Measurements from ENCODE around the gene AFAP1.

Gene AFAP1

DNA sequence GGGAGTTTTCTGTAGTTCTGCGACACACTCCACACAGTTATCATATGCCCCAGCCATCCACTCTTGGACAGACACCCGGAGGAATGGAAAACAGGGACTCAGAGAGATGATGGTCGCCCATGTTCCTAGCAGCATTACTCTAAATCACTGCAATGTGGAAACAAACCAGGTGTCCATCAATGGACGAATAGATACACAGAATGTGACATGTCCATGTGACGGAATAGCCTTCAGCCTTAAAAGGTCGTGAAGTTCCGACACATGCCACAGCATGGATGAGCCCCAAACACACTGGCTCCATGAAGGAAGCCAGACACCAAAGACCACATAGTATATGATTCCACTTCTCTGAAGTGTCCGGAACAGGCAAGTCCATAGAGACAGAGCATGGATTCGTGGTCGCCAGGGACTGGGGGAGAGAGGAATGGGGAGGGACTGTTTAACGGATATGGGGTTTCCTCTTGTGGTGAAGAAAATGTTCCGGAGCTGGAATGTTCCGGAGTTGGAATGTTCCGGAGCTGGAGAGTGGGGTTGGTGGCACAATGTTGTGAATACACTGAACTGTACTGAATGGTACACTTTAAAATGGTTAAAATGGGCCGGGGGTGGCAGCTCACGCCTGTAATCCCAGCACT, 28.7 kb upstream of the AFAP1 start:
- no peak for DNase-seq (ENCODE audit: low spot score)

- DNase-seq (ENCODE audit: low spot score) = no peak
Measured at GRCh38 chr4:7967501-7968261, 28.0 kb upstream of the AFAP1 start.

DNA sequence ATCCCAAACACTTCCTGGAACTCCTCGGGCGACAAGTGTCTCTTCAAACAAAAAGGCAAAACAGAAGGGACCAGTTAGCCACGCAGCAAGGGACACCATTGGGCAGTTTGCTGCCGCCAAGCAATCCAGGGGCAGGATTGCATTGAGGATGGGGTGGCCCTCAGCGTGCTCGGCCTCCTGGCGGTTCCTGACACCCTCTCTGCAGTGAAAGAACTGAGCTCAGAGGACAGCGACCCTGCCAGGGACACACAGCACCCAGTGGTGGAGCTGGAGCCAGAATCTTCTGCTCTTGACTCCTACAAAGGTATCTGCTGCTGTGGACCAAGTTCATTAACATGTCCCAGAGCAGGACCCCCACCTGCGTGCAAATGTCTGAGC, 27.4 kb upstream of the AFAP1 start:
- no peak for DNase-seq (ENCODE audit: low spot score)

DNA sequence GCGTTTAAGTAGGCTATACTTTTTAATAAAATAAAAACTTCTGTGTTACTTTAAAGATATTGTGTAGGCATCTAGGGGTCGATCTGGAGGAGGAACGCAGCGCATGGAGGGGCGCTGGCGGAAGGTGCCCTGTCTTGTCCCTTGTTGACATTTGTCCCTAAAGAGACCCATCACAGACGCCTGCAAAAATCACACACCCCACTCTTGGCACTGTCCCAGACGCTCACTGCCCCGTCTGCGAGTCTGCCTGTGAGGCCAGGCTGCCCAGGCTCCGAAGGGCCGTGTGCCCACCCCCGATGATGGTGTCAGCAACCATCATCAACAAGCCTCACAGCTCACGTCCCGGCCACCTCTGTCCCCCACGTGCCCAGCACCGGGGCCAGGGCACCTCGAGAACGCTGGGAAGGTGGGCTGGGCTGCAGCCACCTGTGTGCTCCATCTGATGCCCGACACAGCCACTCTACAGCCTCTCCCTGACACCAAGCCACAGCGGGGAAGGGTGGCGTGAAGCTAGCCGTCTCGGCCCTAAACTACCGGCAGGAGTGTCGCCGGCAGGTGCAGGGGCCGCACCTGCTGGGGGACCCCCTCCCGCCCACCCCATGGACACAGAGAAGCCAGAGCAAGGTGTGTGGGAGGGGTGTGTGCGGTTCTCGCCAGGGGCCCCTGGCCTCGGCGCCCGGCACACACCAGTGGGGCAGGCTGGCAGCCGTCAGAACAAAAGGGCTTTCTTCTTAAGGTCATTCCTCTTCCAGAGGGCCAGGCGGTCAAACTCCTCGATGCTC, 26.8 kb upstream of the AFAP1 start:
- DNase-seq (ENCODE audit: low spot score) = no peak

DNA sequence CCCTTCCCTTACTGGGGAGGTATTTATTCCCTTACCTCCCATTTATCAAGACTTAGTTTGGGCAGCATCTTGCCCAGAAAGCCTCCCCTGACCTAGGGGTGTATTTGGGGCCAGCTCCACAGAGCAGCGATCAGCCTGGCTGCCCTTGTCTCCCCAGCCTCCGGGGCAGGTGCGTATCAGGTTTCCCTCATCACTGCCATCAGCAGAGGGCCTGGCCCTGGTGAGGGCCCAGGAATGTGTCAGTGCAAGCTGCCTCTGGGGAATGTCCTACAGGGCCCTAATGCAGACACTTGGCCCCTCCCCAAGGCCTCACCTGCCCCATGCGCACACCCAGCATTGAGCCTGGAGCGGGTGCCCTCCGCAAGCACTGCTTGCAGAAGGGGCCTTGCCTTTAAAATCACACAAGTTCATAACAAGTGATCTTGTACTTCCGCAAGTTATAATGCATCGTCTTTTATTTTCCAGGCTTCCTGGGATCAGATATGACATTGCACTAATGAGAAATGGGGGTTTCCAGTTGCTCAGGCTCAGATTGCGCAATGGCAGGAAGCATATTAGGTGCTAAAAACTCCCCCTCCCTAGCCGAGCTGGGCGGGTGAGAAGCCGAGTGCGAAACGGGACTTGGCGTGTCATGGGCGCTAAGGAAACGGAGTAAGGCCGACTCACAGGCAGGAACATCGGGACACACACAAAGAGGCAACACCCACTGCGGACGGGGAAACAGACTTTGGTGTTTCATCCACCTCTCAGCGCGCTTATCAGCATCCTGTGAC, 25.4 kb upstream of the AFAP1 start:
- no peak for DNase-seq (ENCODE audit: low spot score)

DNA sequence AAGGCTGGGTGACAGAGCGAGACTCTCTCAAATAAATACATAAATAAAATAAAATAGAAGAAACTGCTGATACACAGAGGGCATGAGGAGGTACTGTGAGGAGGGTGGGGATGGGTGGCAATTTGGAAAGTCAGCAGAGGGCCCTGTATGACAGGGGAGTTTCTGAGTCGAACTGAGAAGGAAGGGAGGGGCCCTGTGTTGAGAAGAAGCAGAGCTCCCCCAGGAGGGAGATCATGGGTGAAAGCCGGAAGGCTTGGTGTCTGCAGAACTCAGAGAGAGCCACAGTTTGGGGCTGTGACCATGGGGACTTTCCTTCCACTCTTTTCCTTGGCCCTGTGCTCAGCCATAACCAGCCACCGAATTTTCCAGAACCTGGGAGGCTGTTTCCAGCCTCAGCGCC, 24.8 kb upstream of the AFAP1 start:
- no peak for DNase-seq (ENCODE audit: low spot score)

- no peak for DNase-seq (ENCODE audit: low spot score)
Measured at GRCh38 chr4:7963691-7964090, 24.0 kb upstream of the AFAP1 start.

GRCh38 chr4:7962609-7963508, 23.2 kb upstream of the AFAP1 start:
- no peak for DNase-seq (ENCODE audit: low spot score)

DNA sequence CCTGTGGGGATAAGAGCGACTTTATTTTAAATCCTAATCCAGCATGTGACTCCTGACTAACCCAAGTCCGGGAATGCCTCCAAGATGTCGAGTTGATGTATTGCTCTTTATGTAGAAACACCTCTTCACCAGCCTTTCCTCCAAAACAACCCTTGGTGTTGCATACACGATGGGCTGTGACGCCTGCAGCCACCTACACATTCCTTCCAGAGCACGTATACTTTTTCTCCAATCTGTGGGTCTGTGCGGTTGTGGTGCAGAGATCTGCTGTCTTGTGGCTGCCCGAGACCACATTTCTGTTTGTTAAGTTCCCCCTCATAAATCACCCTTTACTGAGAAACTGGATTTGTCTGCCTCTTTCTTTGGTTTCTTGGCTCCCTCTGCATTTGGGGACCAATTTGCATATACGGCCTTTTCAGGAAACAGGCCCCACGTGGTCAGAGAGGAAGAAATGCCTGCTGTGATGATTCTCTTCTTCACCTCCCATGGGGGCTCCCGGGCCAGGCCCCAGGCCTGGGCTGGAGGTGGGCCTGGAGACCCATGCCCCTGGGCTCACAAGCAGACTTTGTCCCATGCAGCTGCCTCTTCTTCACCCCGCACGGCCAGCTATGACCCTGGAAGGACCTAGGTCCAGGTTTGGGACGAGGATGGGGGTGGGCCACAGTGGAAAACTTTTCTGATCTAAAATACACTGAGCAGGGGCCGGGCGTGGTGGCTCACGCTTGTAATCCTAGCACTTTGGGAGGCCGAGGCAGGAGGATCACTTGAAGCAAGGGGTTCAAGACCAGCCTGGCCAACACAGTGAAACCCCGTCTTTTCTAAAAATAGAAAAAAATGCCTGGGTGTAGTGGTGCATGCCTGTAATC, 21.4 kb upstream of the AFAP1 start:
- no peak for DNase-seq (ENCODE audit: low spot score)

DNA sequence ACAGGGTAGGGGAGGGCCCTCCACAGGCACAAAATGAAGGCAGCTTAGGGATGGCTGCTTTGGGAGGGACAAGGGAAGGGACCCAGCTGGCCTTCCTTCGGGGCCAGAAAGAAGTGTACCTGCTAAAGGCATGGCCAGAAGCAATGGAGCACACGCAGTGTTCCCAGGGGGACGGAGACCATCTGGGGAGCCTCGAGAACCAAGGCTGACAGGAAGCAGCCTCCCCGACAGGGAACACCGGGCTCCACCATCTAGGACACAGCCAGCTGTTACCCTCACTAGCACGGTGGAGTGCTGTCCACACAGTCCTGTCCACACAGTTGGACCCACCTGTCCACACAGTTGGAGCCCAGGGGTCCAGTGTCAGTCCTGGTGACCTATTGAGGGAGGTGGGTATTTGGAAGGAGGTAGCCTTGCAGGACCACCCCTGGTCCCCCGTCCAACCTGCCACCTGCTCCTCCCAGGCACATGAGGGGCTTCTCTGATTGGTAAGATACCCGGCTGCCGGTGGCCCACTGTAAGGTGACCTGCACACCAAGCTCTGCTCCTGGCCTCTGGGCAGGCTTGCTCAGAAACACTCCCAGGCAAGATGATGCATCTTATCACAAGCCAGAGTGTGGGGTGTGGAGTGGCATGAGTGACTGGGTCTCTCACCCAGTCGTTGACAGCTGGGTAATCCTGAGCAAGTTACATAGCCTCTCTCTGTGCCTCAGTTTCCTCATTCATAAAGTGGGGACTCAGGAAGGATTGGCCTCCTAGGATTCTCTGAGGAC, 20.5 kb upstream of the AFAP1 start:
- no peak for DNase-seq (ENCODE audit: low spot score)

- no peak for DNase-seq (ENCODE audit: low spot score)
Measured at GRCh38 chr4:7959078-7959477, 19.4 kb upstream of the AFAP1 start.

DNA sequence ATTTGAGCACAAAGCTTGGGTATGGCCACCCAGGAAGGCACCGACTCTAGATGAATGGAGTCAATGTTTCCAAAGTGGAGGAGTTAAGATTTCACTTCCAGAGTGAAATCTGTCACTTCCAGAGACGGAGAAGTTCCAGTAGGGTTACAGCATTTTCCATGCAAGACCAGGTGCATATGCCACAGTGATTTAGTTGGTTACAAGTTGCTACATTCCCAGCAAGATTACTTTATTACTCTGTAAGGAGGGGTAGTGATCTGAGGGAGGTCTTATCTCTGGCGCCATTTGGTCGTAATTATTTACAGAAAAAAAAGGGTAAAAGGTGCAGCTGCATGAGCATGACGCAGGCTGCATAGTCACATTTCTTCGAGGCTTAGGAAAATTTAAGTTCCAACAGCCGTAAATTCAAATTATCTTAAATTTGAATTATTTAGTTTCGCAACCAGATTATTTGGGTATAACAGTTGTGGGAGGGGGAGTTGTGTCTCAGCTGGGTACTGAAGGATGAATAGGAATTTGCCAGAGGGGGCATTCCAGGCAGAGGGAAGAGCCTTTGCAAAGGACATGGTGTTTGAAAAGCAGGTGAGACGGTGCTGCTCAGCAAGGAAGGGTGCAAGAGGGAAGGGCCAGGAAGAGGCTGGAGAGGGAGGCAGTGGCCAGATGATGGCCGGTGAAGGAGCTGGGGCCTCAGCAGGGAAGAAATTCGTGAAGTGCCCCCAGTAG, 17.4 kb upstream of the AFAP1 start:
- no peak for DNase-seq (ENCODE audit: low spot score)

- DNase-seq (ENCODE audit: low spot score) = no peak
Measured at GRCh38 chr4:7956270-7956808, 16.7 kb upstream of the AFAP1 start.

DNA sequence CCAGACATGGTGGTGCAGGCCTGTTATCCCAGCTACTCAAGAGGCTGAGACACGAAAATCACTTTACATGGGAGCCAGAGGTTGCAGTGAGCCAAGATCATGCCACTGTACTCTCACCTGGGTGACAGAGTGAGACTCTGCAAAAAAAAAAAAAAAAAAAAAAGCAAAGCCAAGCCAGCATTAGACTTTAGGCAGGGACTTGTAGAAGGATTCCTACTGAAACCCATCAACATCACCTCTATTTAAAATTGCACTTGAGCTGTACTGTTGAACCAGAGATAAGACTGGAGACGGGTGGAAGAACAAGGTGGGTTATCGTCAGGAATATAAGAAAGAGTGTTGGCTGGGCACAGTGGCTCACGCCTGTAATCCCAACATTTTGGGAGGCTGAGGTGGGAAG, 15.7 kb upstream of the AFAP1 start:
- DNase-seq (ENCODE audit: low spot score) = no peak

DNA sequence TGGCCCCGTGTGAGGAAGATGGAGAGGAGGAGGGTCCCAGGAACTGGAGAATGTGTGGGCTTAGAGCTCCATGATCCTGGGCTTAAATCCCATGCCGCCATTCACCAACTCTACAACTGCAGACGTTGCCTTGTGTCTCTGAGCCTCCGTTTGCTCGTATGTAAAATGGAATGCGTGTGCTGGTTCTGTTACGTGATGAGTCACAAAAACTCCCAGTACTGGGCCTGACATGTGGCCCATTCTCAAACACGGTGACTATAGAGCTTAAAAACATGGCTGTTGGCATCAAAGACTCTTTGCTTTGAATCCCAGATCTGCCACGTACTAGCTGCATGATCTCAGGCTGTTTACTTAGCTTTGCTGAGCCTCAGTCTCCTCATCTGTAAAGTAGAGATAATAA, 13.0 kb upstream of the AFAP1 start:
- no peak for DNase-seq (ENCODE audit: low spot score)

- DNase-seq (ENCODE audit: low spot score) = no peak
Measured at GRCh38 chr4:7950301-7951092, 10.8 kb upstream of the AFAP1 start.

DNA sequence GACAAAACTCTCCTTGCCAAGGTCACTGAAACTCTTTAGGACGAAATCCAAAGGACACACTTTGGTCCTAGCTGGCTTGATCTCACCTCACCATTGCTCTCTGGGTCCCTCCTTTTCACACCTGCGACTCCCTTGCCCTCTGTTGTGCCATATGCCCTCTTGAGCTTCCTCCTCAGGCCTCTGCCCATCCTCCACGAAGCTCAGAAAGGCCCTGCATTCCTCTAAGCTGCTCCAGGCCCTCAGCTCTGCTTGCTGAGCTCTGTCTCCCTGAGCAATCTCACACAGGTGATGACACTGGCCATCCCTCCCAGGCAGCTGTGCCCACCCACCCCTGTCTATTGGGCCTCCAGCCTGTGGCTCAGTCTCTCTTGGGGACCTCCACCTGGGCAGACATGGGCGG, 10.1 kb upstream of the AFAP1 start:
- no peak for DNase-seq (ENCODE audit: low spot score)

- no peak for DNase-seq (ENCODE audit: low spot score)
Measured at GRCh38 chr4:7947927-7948326, 8.3 kb upstream of the AFAP1 start.

All from iPS-NIHi11 (cell line).